T-helper 2 cell treated with Interferon-gamma antibody and Interleukin-4, amounts not matched to agents 5 μg/mL and 100 μg/mL, for 36 hours (primary cell): ENCODE measurements around the gene HOXD9.
A peak's percentile ranks its signal among the peaks of the same experiment; 100 is the strongest.

Experiments
- DNase-seq: peaks from one replicate; pipeline ENCODE4 v3.0.0; 2021; ENCODE audit warnings: low spot score
- H3K27ac Mint-ChIP-seq: one replicate; pipeline ENCODE4 v1.8.0; 2021; ENCODE audit warnings: mild to moderate bottlenecking, mixed read lengths
- H3K27me3 Mint-ChIP-seq: one replicate; pipeline ENCODE4 v1.8.0; 2021; ENCODE audit warnings: low read depth, mixed read lengths
- H3K36me3 Mint-ChIP-seq: one replicate; pipeline ENCODE4 v1.8.0; 2021; ENCODE audit warnings: low read depth, mixed read lengths
- H3K4me1 Mint-ChIP-seq: one replicate; pipeline ENCODE4 v1.8.0; 2021; ENCODE audit warnings: low read depth, mixed read lengths
- H3K4me3 Mint-ChIP-seq: one replicate; pipeline ENCODE4 v1.8.0; 2022; ENCODE audit warnings: mild to moderate bottlenecking, moderate library complexity, mixed read lengths
- H3K9me3 Mint-ChIP-seq: one replicate; pipeline ENCODE4 v1.8.0; 2021; ENCODE audit warnings: mixed read lengths

The HOXD9 gene

DNA sequence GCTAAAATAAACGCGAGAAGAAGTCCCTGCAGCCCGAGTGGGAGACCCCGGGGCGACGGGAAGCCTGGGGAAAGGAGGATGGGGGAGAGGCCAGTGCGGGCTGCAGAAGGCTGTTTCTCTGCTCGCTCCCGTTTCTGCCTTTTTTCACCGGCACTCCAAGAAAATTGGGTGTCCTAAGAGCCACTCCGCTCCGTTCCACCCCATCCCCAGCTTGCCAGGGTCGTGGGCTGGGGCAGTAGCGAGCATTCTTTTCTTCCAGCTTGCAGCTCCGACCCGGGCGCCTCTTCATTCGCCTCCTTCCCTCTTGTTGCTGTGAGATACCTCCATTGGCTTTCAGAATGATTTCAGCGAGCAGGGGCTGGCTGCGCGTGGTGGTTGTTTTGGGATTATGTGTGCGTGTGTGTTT lies 35.7 kb downstream of the HOXD9 start:
- H3K27me3 Mint-ChIP-seq, result peaks cover 84% of the 10 kb centered on the region
- H3K4me1 Mint-ChIP-seq, result no peaks in the 10 kb centered on the region
- H3K4me3 Mint-ChIP-seq, result no peak overlapping the region
- H3K36me3 Mint-ChIP-seq, result peaks cover 2% of the 10 kb centered on the region
- no peak for DNase-seq
- H3K9me3 Mint-ChIP-seq, result no peaks in the 10 kb centered on the region
- peak overlapping the region; percentile 52 for H3K27ac Mint-ChIP-seq

DNA sequence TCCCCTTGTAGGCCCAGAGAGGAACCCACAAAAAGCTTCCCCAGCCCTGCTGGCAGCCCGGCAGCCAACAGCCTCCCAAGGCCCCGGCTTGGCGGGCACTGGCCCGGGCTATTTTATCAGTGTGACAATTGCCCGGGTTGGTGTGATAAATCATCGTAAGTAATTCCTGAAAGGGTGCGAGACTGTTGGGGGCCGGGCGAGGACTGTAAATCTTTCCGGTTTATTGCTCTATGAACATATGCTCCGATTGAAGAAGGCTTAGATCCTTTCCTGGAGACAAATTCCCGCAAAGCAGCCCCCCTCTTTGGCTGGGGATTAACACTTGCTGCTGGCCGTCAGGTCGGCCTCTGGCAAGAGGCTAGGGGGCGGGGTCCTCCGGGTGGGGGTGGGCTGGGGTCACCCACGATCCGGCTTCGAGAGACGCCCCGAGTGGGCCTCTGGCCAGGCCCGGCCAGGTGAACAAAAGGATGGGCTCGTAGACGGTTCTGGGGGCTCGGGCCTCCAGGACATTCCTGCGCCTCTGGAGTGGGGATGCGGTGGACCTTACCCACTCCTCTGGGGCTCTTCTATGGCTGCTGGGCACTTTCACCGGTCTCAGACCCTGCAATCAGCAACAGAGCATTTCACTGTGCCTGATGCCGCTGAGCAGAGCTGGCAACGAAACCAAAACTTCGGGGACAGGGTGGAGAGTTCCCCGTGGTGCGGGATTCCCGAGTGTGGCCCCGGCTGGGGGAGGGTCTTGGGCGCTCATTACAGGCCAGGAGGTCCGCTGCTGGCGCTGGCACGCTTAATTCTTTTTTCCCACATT lies 36.5 kb downstream of the HOXD9 start:
- Mint-ChIP-seq H3K4me3 (no peak overlapping the region), H3K27ac (no peak overlapping the region), H3K36me3 (peaks cover 2% of the 10 kb centered on the region)

DNA sequence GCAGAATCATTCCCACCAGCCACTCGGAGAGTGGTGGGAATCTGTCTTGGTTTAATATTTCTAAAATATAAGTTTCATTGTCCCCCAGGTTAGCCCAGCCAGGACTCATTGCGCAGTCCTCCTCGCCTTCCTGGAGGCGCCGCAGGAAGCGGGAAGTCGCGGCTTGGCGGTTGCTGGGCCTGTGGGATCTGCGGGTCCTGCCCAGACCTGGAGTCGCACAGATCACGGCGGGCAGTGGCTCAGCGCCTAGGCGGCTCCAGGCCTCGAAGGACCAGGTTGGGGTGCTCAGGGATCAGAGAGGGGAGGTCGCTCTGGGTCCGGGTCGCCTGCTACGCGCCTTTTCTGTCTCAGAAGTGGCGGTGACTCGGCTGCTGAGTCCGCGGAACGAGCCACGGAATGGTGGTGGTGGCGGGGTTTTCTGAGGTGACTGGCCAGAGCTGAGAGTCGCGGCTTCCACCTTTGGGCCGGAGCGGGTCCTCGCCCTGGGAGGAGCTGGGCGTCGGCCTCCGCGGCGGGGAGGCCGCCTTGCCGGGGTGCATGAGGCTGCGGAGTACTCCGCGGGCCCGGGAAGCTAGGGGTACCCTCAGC lies 37.2 kb downstream of the HOXD9 start:
- Mint-ChIP-seq H3K4me3 (no peak overlapping the region), H3K4me1 (no peaks in the 10 kb centered on the region), H3K27me3 (peaks cover 87% of the 10 kb centered on the region), H3K27ac (no peak overlapping the region), H3K36me3 (peaks cover 2% of the 10 kb centered on the region), H3K9me3 (peaks cover 7% of the 10 kb centered on the region)
- no peak for DNase-seq

More for the DNA sequence above, 36.5 kb downstream of the HOXD9 start:
- DNase-seq, result no peak
- Mint-ChIP-seq H3K4me1 (no peaks in the 10 kb centered on the region), H3K9me3 (peaks cover 5% of the 10 kb centered on the region), H3K27me3 (peaks cover 86% of the 10 kb centered on the region)

DNA sequence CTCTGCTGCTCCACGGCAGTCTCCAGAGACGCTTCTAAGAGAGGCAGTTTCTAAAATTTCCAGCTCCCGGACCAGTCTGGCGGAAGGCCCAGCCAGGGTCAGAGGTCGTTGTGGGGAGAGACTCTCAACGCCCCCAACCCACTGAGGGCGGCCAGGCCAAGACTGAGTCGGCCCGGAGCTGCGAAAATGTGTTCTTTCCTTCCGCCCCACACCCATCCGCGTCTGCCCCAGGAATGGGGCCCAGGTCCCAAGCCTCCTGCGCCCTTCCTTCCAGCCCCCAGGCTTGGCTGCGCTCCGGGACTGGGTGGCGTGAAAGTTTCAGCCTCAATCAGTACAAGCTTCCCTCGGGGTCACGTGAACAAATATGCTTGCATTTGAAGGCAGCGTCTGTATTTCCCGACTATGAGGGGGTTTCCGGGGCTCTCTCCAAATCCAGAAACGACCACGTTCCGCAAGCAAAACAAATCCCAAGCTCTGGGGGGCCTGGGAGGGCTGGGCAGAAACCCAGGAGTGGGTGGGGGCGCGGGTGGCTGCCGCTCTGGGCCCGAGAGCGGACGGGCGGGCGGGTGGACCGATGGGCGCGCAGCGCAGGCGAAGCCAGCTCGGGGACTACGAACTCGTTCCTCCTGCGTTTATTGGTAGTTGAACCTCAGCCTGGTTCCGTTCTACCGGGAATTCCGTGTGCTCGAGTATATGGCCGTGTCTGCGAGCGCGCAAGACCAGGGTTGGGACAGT lies 37.9 kb downstream of the HOXD9 start:
- H3K4me3 Mint-ChIP-seq, result no peak overlapping the region
- H3K36me3 Mint-ChIP-seq, result peaks cover 2% of the 10 kb centered on the region
- DNase-seq, result no peak
- peaks cover 7% of the 10 kb centered on the region for H3K9me3 Mint-ChIP-seq
- H3K27me3 Mint-ChIP-seq, result peaks cover 87% of the 10 kb centered on the region
- H3K4me1 Mint-ChIP-seq, result no peaks in the 10 kb centered on the region
- H3K27ac Mint-ChIP-seq, result no peak overlapping the region

DNA sequence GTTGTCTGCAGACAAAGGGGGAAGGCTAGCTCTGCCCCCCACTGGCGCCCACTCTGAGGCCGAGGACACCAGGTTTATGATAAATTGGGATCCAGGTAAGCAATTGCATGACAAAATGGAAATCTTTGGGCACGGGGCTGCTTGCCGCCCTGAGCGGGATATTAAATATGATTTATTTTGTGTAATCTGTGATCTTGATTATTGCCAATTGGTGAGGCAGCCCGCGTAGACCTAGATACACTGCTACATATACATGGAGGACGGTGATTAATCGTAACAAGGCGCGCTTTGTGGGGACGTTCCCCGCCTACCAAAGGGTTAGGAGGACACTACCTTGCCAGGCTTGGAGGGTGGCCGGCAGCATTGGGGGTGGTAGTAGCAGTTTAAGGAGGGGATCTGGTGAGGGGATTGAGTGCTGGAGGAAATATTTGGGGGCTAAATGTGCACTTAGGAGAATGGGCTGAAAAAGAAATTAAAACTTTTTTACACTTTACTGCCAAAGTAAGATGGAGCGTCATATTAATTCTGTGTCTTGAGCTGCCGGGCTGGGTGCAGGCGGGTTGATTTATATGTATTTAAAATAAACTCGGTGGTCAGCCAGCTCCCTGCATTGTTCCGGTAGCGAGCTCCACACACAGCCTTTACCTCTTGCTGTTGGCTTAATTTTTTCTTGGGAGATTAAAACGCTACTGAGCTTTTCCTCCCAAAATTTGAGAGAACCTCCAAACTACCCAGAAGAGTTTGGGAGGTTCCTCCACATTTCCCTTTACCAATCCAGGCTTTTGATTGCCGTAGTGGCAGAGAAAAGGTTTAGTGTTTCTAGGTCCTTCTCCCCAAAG lies 38.7 kb downstream of the HOXD9 start:
- Mint-ChIP-seq H3K4me3 (no peak overlapping the region), H3K4me1 (no peaks in the 10 kb centered on the region), H3K36me3 (peaks cover 2% of the 10 kb centered on the region), H3K27me3 (peaks cover 88% of the 10 kb centered on the region), H3K9me3 (peaks cover 7% of the 10 kb centered on the region), H3K27ac (peak overlapping the region; percentile 55)
- DNase-seq, result no peak

DNA sequence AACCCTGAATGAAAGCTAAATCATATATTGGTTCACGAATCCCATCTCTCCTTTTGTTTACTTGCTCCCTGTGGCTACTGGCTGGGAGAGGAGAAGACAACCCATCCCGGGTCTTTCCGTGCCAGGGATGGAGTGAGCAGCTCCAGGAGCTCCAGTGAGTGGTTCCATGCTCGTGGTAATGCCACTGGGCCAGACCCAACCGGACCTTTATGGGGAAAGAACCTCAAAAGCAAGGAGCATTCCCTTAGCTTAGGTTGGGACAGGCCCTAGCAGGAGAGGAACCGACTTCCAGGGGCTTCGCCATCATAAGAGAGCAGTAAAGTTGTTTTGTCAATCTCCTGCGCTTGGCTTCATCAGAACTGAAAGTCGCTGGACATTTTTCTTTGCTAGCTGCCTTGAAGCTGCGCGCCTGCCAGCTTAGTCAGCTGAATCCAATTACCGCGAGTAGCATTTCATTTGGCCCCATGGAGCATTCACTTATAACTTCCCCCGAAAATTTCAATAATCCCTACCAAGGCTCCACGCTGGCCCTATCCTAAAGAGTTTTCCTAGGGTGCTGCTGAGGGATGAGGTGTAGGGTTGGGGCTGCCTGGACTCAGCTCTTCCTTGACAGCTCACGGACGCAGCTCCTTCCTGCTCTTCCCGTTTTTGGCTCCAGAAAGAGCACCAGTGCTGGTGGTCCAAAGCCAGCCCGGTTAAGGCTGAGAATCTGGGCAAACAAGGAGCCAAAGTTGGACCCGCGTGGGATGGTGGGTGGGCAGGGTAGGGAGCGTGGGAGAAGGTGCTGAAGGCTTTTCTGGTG lies 39.5 kb downstream of the HOXD9 start:
- Mint-ChIP-seq H3K27me3 (peaks cover 90% of the 10 kb centered on the region), H3K4me3 (no peak overlapping the region), H3K4me1 (no peaks in the 10 kb centered on the region), H3K27ac (no peak overlapping the region), H3K9me3 (peaks cover 7% of the 10 kb centered on the region), H3K36me3 (peaks cover 2% of the 10 kb centered on the region)
- DNase-seq, result no peak

DNA sequence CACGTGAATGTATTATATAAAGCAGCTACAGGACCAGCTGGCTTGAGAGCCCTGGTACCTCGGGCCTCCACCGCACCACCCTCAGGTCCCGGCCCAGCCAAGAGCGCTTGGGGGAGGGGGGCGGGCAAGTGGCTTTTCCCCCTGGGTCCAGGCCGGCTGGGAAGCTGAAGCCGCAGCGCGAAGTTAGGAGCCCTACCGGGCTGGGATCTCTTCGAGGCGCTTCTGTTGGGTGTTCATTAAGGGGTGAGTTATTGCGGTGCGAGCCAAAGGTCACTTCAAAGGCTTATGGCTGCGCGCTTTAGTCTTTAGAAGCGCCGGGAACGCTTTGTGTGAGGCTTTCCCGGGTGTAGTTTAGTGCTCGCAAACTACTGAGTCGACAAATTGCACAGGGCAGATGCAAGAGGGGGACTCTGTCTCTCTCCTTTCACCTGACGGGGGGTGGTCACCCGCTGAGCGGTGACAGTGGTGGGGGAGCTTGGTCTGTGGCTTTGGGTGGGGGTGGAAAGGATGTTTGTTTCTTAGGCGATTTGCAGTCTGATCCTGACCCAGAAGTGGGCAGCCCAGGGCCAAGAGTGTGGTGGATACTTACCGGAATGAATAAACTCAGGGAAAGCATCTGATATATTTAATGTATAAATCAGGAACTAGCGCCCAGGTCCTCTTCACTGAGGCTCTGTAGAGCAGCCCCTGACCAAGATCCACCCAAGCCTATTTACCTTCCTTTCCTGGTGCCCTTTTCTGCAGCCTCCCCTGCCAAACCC lies 40.6 kb downstream of the HOXD9 start:
- Mint-ChIP-seq H3K27me3 (peaks cover 91% of the 10 kb centered on the region), H3K4me1 (no peaks in the 10 kb centered on the region), H3K9me3 (peaks cover 7% of the 10 kb centered on the region), H3K4me3 (no peak overlapping the region), H3K36me3 (peaks cover 2% of the 10 kb centered on the region), H3K27ac (no peak overlapping the region)
- no peak for DNase-seq

DNA sequence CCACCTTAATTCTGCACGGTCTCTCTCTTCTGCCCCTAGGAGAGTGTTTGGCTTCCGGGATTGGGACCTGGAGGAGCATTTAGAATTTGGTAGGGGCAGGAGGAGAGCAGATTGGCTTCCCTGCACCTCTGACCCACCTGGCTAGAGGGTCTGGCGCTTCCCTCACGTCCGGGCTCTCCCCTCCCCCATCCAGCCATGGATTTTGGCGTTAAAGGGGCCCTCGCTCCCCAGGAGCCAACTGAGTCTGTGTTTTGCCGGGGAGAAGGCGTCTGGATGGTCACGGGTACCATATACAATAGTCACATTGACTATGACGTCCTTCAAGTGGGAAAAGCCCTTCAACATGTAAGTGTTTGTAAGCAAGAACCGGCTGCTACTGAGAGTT lies 41.1 kb downstream of the HOXD9 start:
- Mint-ChIP-seq H3K4me1 (no peaks in the 10 kb centered on the region), H3K9me3 (peaks cover 7% of the 10 kb centered on the region), H3K4me3 (no peak overlapping the region), H3K27me3 (peaks cover 85% of the 10 kb centered on the region), H3K27ac (peak overlapping the region; percentile 9), H3K36me3 (no peaks in the 10 kb centered on the region)
- DNase-seq, result no peak

DNA sequence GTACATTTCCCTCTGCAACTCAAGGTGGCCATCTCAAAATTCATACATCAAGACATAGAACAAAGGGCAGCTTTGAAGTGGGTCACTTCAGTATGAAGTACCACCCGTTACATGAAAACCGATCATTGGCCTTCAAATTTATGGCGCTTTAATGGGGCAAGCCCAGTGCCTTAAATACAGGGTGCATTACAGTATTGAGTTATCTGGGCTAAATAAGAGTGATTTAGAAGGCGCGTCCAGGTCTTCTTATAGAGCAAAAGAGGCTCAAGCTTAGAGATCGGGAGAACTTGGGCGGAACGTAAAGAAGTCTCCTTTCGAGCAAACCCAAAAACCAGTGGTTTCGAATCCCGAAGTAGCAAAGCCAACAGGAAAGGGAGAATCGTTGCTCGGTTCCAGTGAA lies 41.7 kb downstream of the HOXD9 start:
- H3K4me3 Mint-ChIP-seq, result no peak overlapping the region
- H3K36me3 Mint-ChIP-seq, result no peaks in the 10 kb centered on the region
- H3K27me3 Mint-ChIP-seq, result peaks cover 83% of the 10 kb centered on the region
- no peak overlapping the region for H3K27ac Mint-ChIP-seq
- H3K4me1 Mint-ChIP-seq, result no peaks in the 10 kb centered on the region
- peaks cover 7% of the 10 kb centered on the region for H3K9me3 Mint-ChIP-seq
- DNase-seq, result no peak

DNA sequence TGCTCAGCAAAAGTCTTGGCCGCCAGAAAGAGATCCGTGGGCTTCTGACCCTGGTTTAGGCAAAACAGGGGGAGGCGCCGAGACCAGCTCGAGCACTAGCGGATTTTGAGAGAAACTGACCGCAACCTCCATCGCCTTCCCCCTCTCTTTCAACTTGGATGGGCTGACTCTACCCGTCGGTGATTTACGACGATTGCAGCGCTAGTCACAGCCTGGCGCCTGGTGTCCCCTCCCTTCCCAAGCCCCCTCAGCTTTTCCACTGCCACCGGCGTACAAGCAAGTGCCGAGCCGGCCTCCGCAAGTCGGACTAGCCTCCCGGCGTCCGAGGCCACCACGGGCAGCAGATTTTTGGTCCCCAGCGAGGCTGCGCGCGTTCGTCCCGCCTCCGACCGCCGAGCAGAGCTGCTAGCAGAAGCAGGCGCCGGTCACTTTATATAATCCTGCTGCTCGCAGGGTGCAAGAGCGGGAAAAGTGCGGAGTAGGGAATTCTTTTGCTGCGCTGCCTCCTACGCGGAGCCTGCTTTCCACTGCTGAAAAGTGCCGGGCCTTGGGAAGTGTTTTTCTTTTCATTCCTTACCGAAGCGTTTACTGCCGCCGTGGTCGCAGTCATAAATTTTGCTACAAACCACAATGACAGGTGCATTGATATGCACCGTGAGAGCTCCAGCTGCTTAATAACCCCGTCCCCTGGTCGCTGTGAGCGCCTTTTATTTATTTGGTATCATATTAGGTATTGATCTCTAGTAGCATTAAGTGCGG lies 42.3 kb downstream of the HOXD9 start:
- Mint-ChIP-seq H3K27ac (no peak overlapping the region), H3K9me3 (peaks cover 7% of the 10 kb centered on the region), H3K4me3 (no peak overlapping the region), H3K4me1 (no peaks in the 10 kb centered on the region), H3K27me3 (peaks cover 82% of the 10 kb centered on the region), H3K36me3 (no peaks in the 10 kb centered on the region)
- no peak for DNase-seq

DNA sequence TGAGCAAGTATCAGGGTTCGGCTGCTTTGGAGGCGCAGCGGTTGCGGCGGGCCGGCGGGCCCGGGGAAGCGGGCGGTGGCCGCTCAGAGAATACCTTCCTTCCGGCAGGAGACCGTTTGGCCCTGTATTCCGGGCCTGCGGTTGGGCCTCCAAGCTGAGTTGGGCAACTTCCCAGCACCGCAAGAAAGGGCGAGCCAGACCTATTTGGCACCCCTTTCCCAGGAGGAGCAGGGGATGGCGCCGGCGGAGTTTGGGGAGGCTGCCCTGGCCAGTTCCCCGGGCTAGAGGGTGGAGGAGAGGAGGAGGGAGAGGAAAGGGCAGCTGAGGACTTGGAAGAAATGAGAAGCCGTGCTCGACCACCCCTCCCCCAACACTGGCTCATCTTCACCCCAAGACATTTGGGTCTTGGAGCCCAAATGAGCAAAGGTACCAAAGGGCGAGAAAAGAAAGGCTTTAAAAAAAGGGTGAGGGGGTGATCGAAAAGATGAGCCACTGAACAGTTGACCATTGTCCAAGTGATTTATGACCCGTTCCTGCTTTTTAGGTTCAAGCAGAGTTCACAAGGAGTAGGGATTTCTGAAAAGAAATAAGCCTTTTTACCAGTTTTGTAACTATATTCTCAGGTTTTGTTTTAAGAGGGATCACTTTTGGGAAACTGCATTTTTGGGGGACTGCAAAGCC lies 43.0 kb downstream of the HOXD9 start:
- peaks cover 7% of the 10 kb centered on the region for H3K9me3 Mint-ChIP-seq
- no peak overlapping the region for H3K27ac Mint-ChIP-seq
- no peak overlapping the region for H3K4me3 Mint-ChIP-seq
- H3K36me3 Mint-ChIP-seq, result no peaks in the 10 kb centered on the region
- no peaks in the 10 kb centered on the region for H3K4me1 Mint-ChIP-seq
- no peak for DNase-seq
- peaks cover 82% of the 10 kb centered on the region for H3K27me3 Mint-ChIP-seq

DNA sequence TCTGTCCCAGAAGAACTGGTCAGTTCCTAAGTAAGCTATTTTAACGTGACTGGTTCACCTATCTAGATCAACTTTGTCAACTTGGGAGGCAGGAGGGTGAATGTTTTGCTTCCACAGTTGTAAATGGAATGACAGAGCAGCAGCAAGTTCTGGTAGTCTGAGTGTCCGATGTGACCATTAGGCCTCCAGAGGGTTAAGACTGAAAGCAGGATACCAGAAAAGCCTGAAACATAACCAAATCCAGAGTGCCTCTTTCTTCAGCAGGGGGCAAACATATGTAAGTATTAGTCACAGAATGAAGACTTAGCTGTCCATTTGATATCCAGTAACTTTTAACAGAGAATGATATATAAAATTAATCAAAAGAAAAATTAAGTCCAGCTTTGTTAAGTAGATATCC lies 43.8 kb downstream of the HOXD9 start:
- H3K4me3 Mint-ChIP-seq, result no peak overlapping the region
- no peak overlapping the region for H3K27ac Mint-ChIP-seq
- DNase-seq, result no peak

More for the DNA sequence above, 43.8 kb downstream of the HOXD9 start:
- Mint-ChIP-seq H3K9me3 (peaks cover 7% of the 10 kb centered on the region), H3K36me3 (no peaks in the 10 kb centered on the region), H3K4me1 (no peaks in the 10 kb centered on the region), H3K27me3 (peaks cover 83% of the 10 kb centered on the region)
